HepG2 (cell line): ENCODE measurements around the gene HMHB1. TPM values are rescaled to one million over a fixed set of nuclear protein-coding genes. Genes with fewer than 3 reads are reported as not detected.

Experiments
- ATAC-seq: fragments of 200-7000 bp; cut with Tn5 transposase; 3 replicates; pipeline ENCODE4 v1.9.1; 2020; ENCODE audit warnings: mild to moderate bottlenecking, moderate library complexity
- BruUV-seq: library from RNA; stranded (reverse); fragments of 400-500 nt; replicated peaks from 2 replicates; lab custom pipeline; 2021; lab: Mats Ljungman, UMichigan
- CTCF ChIA-PET: fragments of 300-600 bp; formaldehyde crosslinking; extraction: SDS; loops from one replicate; lab custom pipeline; 2021; ENCODE audit warnings: low total read pairs, inconsistent platforms, low intra/inter-chr PET ratio; lab: Yijun Ruan, JAX
- POLR2A ChIA-PET: fragments of 350-600 bp; sonication (Branson Sonifier 250); formaldehyde crosslinking; loops from one replicate; lab custom pipeline; 2020; ENCODE audit warnings: antibody characterized with exemption, inconsistent platforms; lab: Yijun Ruan, JAX
- DNase-seq: peaks from one replicate; pipeline ENCODE4 v3.0.0-alpha.2; 2015; ENCODE audit warnings: low spot score
- FAIRE-seq: peaks from 3 replicates; lab custom pipeline; 2011; peaks lifted over from hg19 to GRCh38; lab: Jason Lieb, UNC
- H2AFZ ChIP-seq: one replicate; pipeline ENCODE4 v1.6.1; 2011; ENCODE audit warnings: low read length, inconsistent platforms
- H3K27ac ChIP-seq: fragments of 300-600 bp; 3 replicates; pipeline ENCODE4 v1.8.0; 2011; ENCODE audit warnings: mixed run types, mild to moderate bottlenecking, mixed read lengths, low read length, inconsistent platforms; ENCODE audit not compliant: insufficient read depth; ENCODE audit errors: extremely low read length
- H3K27me3 ChIP-seq, 2 experiments: fragments of 200-600 bp in 1 of 2; 2 replicates in 1 of 2; 3 replicates in 1 of 2; pipeline versions ENCODE4 v1.6.0 to v1.8.0; 2011; ENCODE audit warnings: low read length in 2 of 2, mild to moderate bottlenecking in 2 of 2, moderate library complexity in 2 of 2, inconsistent platforms in 1 of 2; ENCODE audit not compliant: insufficient read depth in 2 of 2, control insufficient read depth in 1 of 2
- H3K36me3 ChIP-seq, 2 experiments: fragments of 200-600 bp in 1 of 2; replicated peaks in 1 of 2; 2 replicates in 1 of 2; 3 replicates in 1 of 2; pipeline versions ENCODE4 v1.5.1 to v1.8.0; 2011; ENCODE audit warnings: low read length in 2 of 2, inconsistent platforms in 1 of 2; ENCODE audit not compliant: insufficient read depth in 2 of 2, control insufficient read depth in 1 of 2
- H3K4me1 ChIP-seq: 2 replicates; pipeline ENCODE4 v1.5.1; 2012; ENCODE audit warnings: low read length, inconsistent platforms; ENCODE audit not compliant: insufficient read depth
- H3K4me2 ChIP-seq: 2 replicates; pipeline ENCODE4 v1.6.0; 2011; ENCODE audit warnings: low read depth, low read length, inconsistent platforms
- H3K4me3 ChIP-seq, 3 experiments: fragments of 200-600 bp in 1 of 3; sonication (generic), shearing (Covaris generic) in 1 of 3; replicated peaks in 1 of 3; 2 replicates each; pipeline ENCODE4 v1.5.1; 2011 to 2016; ENCODE audit warnings: low read length in 3 of 3, inconsistent platforms in 2 of 3, low read depth in 2 of 3, mild to moderate bottlenecking in 2 of 3, control low read depth in 1 of 3, mixed read lengths in 1 of 3; ENCODE audit not compliant: insufficient read depth in 1 of 3
- H3K79me2 ChIP-seq: one replicate; pipeline ENCODE4 v1.6.1; 2011; ENCODE audit warnings: low read length, inconsistent platforms; ENCODE audit not compliant: insufficient read depth
- H3K9ac ChIP-seq: 2 replicates; pipeline ENCODE4 v1.6.0; 2011; ENCODE audit warnings: mild to moderate bottlenecking, low read depth, low read length, inconsistent platforms; ENCODE audit not compliant: insufficient read depth
- H3K9me3 ChIP-seq: 2 replicates; pipeline ENCODE4 v1.5.1; 2012; ENCODE audit warnings: mild to moderate bottlenecking, low read length
- H4K20me1 ChIP-seq: 2 replicates; pipeline ENCODE4 v1.6.0; 2011; ENCODE audit warnings: inconsistent platforms, mild to moderate bottlenecking, low read length, moderate library complexity; ENCODE audit not compliant: insufficient read depth
- BORCS8-MEF2B ChIP-seq: sonication (generic); formaldehyde crosslinking; IDR thresholded peaks from 2 replicates; pipeline ENCODE4 v1.8.0; 2022; ENCODE audit warnings: mild to moderate bottlenecking, missing genetic modification reagents
- FOXK1 ChIP-seq: sonication (generic); formaldehyde crosslinking; IDR thresholded peaks from 2 replicates; pipeline ENCODE4 v1.4.0; 2020; ENCODE audit warnings: low read depth, missing genetic modification reagents, borderline replicate concordance
- FUBP1 ChIP-seq: sonication (generic); formaldehyde crosslinking; IDR thresholded peaks from 2 replicates; pipeline ENCODE4 v1.5.1; 2020; ENCODE audit warnings: missing genetic modification reagents, mild to moderate bottlenecking, borderline replicate concordance
- GTF2F1 ChIP-seq: fragments of 150-350 bp; IDR thresholded peaks from 2 replicates; pipeline ENCODE4 v1.6.1; 2014; ENCODE audit warnings: low read length
- HNRNPLL ChIP-seq: fragments of 200-400 bp; formaldehyde crosslinking; IDR thresholded peaks from 2 replicates; pipeline ENCODE4 v1.6.1; 2017; ENCODE audit warnings: mild to moderate bottlenecking, low read depth, low read length; ENCODE audit not compliant: poor library complexity, severe bottlenecking
- HOXA7 ChIP-seq: sonication (generic); formaldehyde crosslinking; IDR thresholded peaks from 2 replicates; pipeline ENCODE4 v1.8.1; 2022; ENCODE audit warnings: mild to moderate bottlenecking, missing genetic modification reagents, moderate library complexity
- SSRP1 ChIP-seq: IDR thresholded peaks from 2 replicates; pipeline ENCODE4 v1.6.1; 2016; ENCODE audit warnings: control low read depth
- TBX2 ChIP-seq: sonication (generic); formaldehyde crosslinking; IDR thresholded peaks from 2 replicates; pipeline ENCODE4 v1.5.0; 2020; ENCODE audit warnings: missing genetic modification reagents, mild to moderate bottlenecking, borderline replicate concordance
- ZBTB10 ChIP-seq: sonication (generic); formaldehyde crosslinking; IDR thresholded peaks from 2 replicates; pipeline ENCODE4 v1.4.0; 2020; ENCODE audit warnings: missing genetic modification reagents, borderline replicate concordance
- ZBTB20 ChIP-seq: sonication (generic); formaldehyde crosslinking; IDR thresholded peaks from 2 replicates; pipeline ENCODE4 v1.8.1; 2023; ENCODE audit warnings: missing genetic modification reagents, low read depth, mild to moderate bottlenecking, borderline replicate concordance
- ZNF44 ChIP-seq: sonication (generic); formaldehyde crosslinking; IDR thresholded peaks from 2 replicates; pipeline ENCODE4 v1.5.1; 2020; ENCODE audit warnings: mild to moderate bottlenecking, missing genetic modification reagents
- ZNF646 ChIP-seq: sonication (generic); formaldehyde crosslinking; IDR thresholded peaks from 2 replicates; pipeline ENCODE4 v1.9.0; 2021; ENCODE audit warnings: mild to moderate bottlenecking, missing genetic modification reagents
- WGBS: methylation state at CpG from one replicate; pipeline ENCODE4 v1.1.6; 2017; ENCODE audit warnings: low lambda C conversion rate; 5-methylcytosine and 5-hydroxymethylcytosine counted together
- in situ Hi-C: cut with HindIII; loops from 2 replicates; pipeline ENCODE4 v1.10.0; 2017; ENCODE audit warnings: low pct_unique_long_range_greater_than_20kb; ENCODE audit not compliant: extremely low pct_ligation_motif_present
- intact Hi-C: fragments of 100-400 bp; cut with micrococcal nuclease; formaldehyde crosslinking; loops from one replicate; pipeline ENCODE4 v1.10.0; 2022; ENCODE audit not compliant: unreplicated experiment
- polyA plus RNA-seq, 8 experiments: library from polyadenylated mRNA; depleted of rRNA in 3 of 8; stranded (reverse) in 7 of 8; unstranded in 1 of 8; fragments of >200 nt; fragmentation: Illumina TruSeq in 4 of 8; extraction: Trizol in 4 of 8; gene quantifications; 2 replicates each; pipeline versions ENCODE4 v1.2.1 to v1.2.3, GENCODE V29; 2011 to 2016; ENCODE audit warnings: low read depth in 4 of 8, missing spikeins in 1 of 8, mixed read lengths in 1 of 8; ENCODE audit not compliant: insufficient read depth in 1 of 8
- total RNA-seq, 5 experiments: library from RNA; depleted of rRNA; stranded (reverse); fragments of >200 nt; fragmentation: Illumina TruSeq; extraction: Trizol; gene quantifications; 2 replicates each; pipeline ENCODE4 v1.2.3, GENCODE V29; 2016; ENCODE audit warnings: low read depth in 1 of 5

HMHB1 gene
- total and polyA plus RNA-seq, 2 of the 13 experiments (the other 11 are each of a cell fraction or from before 2014, with no cell fraction given) = not detected

- TF ChIP-seq ZBTB20 (CRISPR knock-in tag) = no peak
- TF ChIP-seq HOXA7 = no peak
- TF ChIP-seq GTF2F1 = no peak
- no peak for TF ChIP-seq TBX2 (CRISPR knock-in tag)
- TF ChIP-seq FUBP1 (CRISPR knock-in tag) = no peak
These were observed 7.8 kb downstream of the HMHB1 start (continued) for GRCh38 chr5:143819716-143820115.

- intact Hi-C loops = loop anchor here (5.0 to 10.0 kb wide), 2 partner anchors 226 to 898 kb away; no protein-coding TSS in a partner anchor
- Histone ChIP-seq H3K4me2 (no peak overlapping the region), H3K27ac (no peak overlapping the region), H3K79me2 (no peaks in the 10 kb centered on the region), H3K9me3 (no peaks in the 10 kb centered on the region), H3K9ac (no peak overlapping the region), H3K36me3 (no peaks in the 10 kb centered on the region), H2AFZ (no peak overlapping the region), H3K27me3 (0 out of 5 replicates have a peak, but pooled peaks cover 0 to 2% of the 10 kb centered on the region in 2 experiments), H3K4me3 (no peak overlapping the region), H3K4me1 (peaks cover 14% of the 10 kb centered on the region; the same call in 1 of the 2 replicates), H4K20me1 (no peaks in the 10 kb centered on the region)
- CTCF ChIA-PET = no interaction called here
- BruUV-seq = no TSS peak
- DNase-seq = no peak
- no peak for ATAC-seq
- in situ Hi-C loops = loop anchor here (10.0 to 25.0 kb wide), 2 partner anchors 383 to 796 kb away; no protein-coding TSS in a partner anchor
- POLR2A ChIA-PET = no interaction called here
- no peak for FAIRE-seq
- 51% methylated on average over 2 of the region's 2 CpGs for WGBS
- TF ChIP-seq BORCS8-MEF2B (CRISPR knock-in tag) (no peak), ZBTB10 (no peak), ZNF44 (CRISPR knock-in tag) (no peak), HNRNPLL (no peak), FOXK1 (CRISPR knock-in tag) (no peak), ZNF646 (CRISPR knock-in tag) (no peak), SSRP1 (CRISPR knock-in tag) (no peak)
These were observed 8.5 kb downstream of the HMHB1 start for GRCh38 chr5:143820451-143820850.
